ENCODE data around the gene STAC3. TPM values are rescaled to one million over a fixed set of nuclear protein-coding genes. Genes with fewer than 3 reads are reported as not detected.
A peak's percentile ranks its signal among the peaks of the same experiment; 100 is the strongest.

The STAC3 gene
- total RNA-seq, 1 experiment from 2014 or later, result 2.2 TPM

GRCh38 chr12:57237932-57238853 lies 12.8 kb downstream of the STAC3 start:
- Histone ChIP-seq H3K79me2 (ENCODE audit: low read depth) (no peaks in the 10 kb centered on the region), H3K4me2 (peak overlapping the region; percentile 73), H3K27me3 (ENCODE audit: insufficient read depth, low read depth) (peaks cover 30% of the 10 kb centered on the region), H3K9me3 (ENCODE audit: insufficient read depth, low read depth) (no peaks in the 10 kb centered on the region), H4K20me1 (ENCODE audit: insufficient read depth) (peaks cover 18% of the 10 kb centered on the region), H2AFZ (no peak overlapping the region), H3F3A (ENCODE audit: insufficient read depth, low read depth) (peaks cover 70% of the 10 kb centered on the region), H3K27ac (no peak overlapping the region), H3K4me1 (replicated peaks; ENCODE audit: insufficient read depth) (peaks cover 20% of the 10 kb centered on the region; the same call in 1 of the 2 replicates), H3K4me3 (peak overlapping the region; percentile 51; the same call in 1 of the 2 replicates), H3K36me3 (ENCODE audit: low read depth) (peaks cover 15% of the 10 kb centered on the region), H3K9me2 (ENCODE audit: insufficient read depth) (no peaks in the 10 kb centered on the region)
- TF ChIP-seq, protein P1, sequence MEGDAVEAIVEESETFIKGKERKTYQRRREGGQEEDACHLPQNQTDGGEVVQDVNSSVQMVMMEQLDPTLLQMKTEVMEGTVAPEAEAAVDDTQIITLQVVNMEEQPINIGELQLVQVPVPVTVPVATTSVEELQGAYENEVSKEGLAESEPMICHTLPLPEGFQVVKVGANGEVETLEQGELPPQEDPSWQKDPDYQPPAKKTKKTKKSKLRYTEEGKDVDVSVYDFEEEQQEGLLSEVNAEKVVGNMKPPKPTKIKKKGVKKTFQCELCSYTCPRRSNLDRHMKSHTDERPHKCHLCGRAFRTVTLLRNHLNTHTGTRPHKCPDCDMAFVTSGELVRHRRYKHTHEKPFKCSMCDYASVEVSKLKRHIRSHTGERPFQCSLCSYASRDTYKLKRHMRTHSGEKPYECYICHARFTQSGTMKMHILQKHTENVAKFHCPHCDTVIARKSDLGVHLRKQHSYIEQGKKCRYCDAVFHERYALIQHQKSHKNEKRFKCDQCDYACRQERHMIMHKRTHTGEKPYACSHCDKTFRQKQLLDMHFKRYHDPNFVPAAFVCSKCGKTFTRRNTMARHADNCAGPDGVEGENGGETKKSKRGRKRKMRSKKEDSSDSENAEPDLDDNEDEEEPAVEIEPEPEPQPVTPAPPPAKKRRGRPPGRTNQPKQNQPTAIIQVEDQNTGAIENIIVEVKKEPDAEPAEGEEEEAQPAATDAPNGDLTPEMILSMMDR (conservative IDR thresholded peaks at IDR 0.05), result no peak
- no peak for TF ChIP-seq EZH2 (IDR thresholded peaks at IDR 0.05; ENCODE audit: low read depth)
- ChIA-PET CTCF (interaction anchor here (0.5 to 2.3 kb wide), 4 partner anchors 9 to 305 kb away, joined by 3 to 17 read pairs (median 10); partner anchors contain the start of gene SHMT2), POLR2A (ENCODE audit: unreplicated experiment) (no interaction called here)
- intact Hi-C loops (cut with micrococcal nuclease; ENCODE audit: unreplicated experiment), result no loop called here
- no TSS peak for BruUV-seq (replicated peaks)
- DNase-seq, result no peak

DNA sequence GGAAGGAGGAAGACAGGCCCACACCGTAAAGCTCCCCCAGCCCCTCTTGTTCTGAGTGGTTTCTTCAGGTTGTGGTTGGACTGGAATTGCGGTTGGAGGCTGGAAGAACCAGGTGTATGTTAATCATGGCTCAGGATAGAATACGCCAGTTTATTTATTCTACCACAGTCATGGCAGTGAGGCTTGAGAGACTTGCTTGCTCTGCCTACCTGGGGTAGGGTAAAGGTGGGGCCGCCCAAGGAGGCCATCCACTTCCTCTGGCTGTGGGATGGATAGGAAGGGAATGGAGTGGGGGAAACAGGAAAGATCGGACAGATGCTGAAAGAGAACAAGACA lies 13.4 kb downstream of the STAC3 start:
- no TSS peak for BruUV-seq (replicated peaks)
- H2AFZ ChIP-seq, result no peak overlapping the region
- H3K27me3 ChIP-seq (ENCODE audit: insufficient read depth, low read depth), result peaks cover 30% of the 10 kb centered on the region
- ChIA-PET CTCF (interaction anchor here (0.5 to 2.3 kb wide), 4 partner anchors 8 to 304 kb away, joined by 3 to 17 read pairs (median 10); partner anchors contain the start of gene SHMT2), POLR2A (ENCODE audit: unreplicated experiment) (no interaction called here)
- H3K9me3 ChIP-seq (ENCODE audit: insufficient read depth, low read depth), result no peaks in the 10 kb centered on the region
- H3K4me2 ChIP-seq, result peak overlapping the region; percentile 73
- peaks cover 21% of the 10 kb centered on the region for H3K36me3 ChIP-seq (ENCODE audit: low read depth)
- H3K27ac ChIP-seq, result no peak overlapping the region
- TF ChIP-seq, protein P1 (conservative IDR thresholded peaks at IDR 0.05), result no peak
- TF ChIP-seq EZH2 (IDR thresholded peaks at IDR 0.05; ENCODE audit: low read depth), result no peak
- H3K9me2 ChIP-seq (ENCODE audit: insufficient read depth), result no peaks in the 10 kb centered on the region
- peaks cover 6% of the 10 kb centered on the region; the same call in 1 of the 2 replicates for H3K79me2 ChIP-seq (ENCODE audit: low read depth)
- peak overlapping the region; percentile 28; the same call in 1 of the 2 replicates for H3K4me3 ChIP-seq
- peaks cover 24% of the 10 kb centered on the region for H4K20me1 ChIP-seq (ENCODE audit: insufficient read depth)
- H3K4me1 ChIP-seq (replicated peaks; ENCODE audit: insufficient read depth), result peaks cover 14% of the 10 kb centered on the region; the same call in 1 of the 2 replicates
- peak; percentile 26 to 51 for DNase-seq
- peaks cover 74% of the 10 kb centered on the region for H3F3A ChIP-seq (ENCODE audit: insufficient read depth, low read depth)
- intact Hi-C loops (cut with micrococcal nuclease; ENCODE audit: unreplicated experiment), result no loop called here

DNA sequence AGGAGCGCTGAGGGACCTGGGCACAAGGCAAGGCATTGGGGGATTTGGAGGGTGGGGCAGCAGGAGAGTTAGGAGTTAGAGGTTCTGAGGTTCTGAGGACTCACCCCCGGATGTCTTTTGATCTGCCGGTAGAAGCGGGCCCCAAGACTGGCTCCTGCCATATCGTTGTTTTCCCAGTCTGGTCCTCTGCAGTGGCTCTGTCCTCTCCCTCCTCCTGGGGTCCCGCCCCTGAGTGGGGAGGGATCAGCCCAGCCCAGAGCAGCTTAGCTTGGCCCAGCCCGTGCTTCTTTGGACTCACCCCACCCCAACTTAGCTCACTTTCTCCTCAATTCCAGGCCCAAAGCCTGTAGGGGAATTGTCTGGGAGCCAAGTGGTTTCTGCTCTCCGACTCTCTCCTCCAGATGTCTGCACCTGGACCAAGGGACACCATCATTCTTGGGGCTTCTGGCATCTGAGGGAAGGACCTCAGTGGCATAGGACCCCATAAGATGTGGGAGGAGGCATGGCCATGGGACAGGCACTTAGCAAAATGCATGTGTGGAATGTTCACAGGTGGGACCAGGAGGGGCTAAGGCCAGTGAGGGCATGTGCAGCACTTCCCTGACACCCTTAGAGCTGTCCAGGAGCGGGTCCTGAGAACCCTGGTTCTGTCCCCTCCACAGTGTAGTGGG lies 13.9 kb downstream of the STAC3 start:
- peaks cover 26% of the 10 kb centered on the region for H3K36me3 ChIP-seq (ENCODE audit: low read depth)
- BruUV-seq (replicated peaks), result no TSS peak
- POLR2A ChIA-PET (ENCODE audit: unreplicated experiment), result no interaction called here

More for the DNA sequence above, 13.9 kb downstream of the STAC3 start:
- H3K4me2 ChIP-seq, result 0 out of 2 replicates have a peak overlapping the region, but pooled peaks have one; percentile 73
- H3K4me3 ChIP-seq, result no peak overlapping the region
- no peak overlapping the region for H2AFZ ChIP-seq
- H4K20me1 ChIP-seq (ENCODE audit: insufficient read depth), result peaks cover 24% of the 10 kb centered on the region
- no peak overlapping the region for H3K27ac ChIP-seq
- CTCF ChIA-PET, result no interaction called here
- peak in 1 of 2 experiments; percentile 25 for DNase-seq
- no peaks in the 10 kb centered on the region for H3K9me3 ChIP-seq (ENCODE audit: insufficient read depth, low read depth)
- TF ChIP-seq, protein P1 (conservative IDR thresholded peaks at IDR 0.05), result no peak
- no peak for TF ChIP-seq EZH2 (IDR thresholded peaks at IDR 0.05; ENCODE audit: low read depth)
- H3K9me2 ChIP-seq (ENCODE audit: insufficient read depth), result no peaks in the 10 kb centered on the region
- H3F3A ChIP-seq (ENCODE audit: insufficient read depth, low read depth), result peaks cover 74% of the 10 kb centered on the region
- peaks cover 25% of the 10 kb centered on the region for H3K27me3 ChIP-seq (ENCODE audit: insufficient read depth, low read depth)
- H3K79me2 ChIP-seq (ENCODE audit: low read depth), result peaks cover 11% of the 10 kb centered on the region
- intact Hi-C loops (cut with micrococcal nuclease; ENCODE audit: unreplicated experiment), result no loop called here
- H3K4me1 ChIP-seq (replicated peaks; ENCODE audit: insufficient read depth), result peaks cover 10% of the 10 kb centered on the region; the same call in 1 of the 2 replicates

Data from PC-9 (cell line).